Activated CD8-positive, alpha-beta T cell treated with anti-CD3 and anti-CD28 coated beads for 36 hours (primary cell): Measurements from ENCODE around the gene DNAJB7. TPM values are rescaled to one million over a fixed set of nuclear protein-coding genes. Genes with fewer than 3 reads are reported as not detected.

Experiments
- ATAC-seq: fragments of 200-7000 bp; cut with Tn5 transposase; one replicate; pipeline ENCODE4 v1.10.0; 2021; ENCODE audit warnings: mild to moderate bottlenecking, moderate library complexity
- CTCF ChIA-PET: fragments of 350-600 bp; sonication (Branson Sonifier 250); formaldehyde crosslinking; loops from one replicate; lab custom pipeline; 2021; ENCODE audit warnings: antibody characterized with exemption; lab: Charles Lee
- POLR2A ChIA-PET: fragments of 350-600 bp; sonication (Branson Sonifier 250); formaldehyde crosslinking; loops from one replicate; lab custom pipeline; 2021; ENCODE audit warnings: antibody characterized with exemption; lab: Charles Lee
- DNase-seq: peaks from one replicate; pipeline ENCODE4 v3.0.0-alpha.2; 2020
- H3K27ac Mint-ChIP-seq: one replicate; pipeline ENCODE4 v1.8.0; 2021; ENCODE audit warnings: mild to moderate bottlenecking, mixed read lengths
- H3K27me3 Mint-ChIP-seq: one replicate; pipeline ENCODE4 v1.8.0; 2021; ENCODE audit warnings: mixed read lengths
- H3K36me3 Mint-ChIP-seq: one replicate; pipeline ENCODE4 v1.8.0; 2021; ENCODE audit warnings: low read depth, mixed read lengths
- H3K4me1 Mint-ChIP-seq: one replicate; pipeline ENCODE4 v1.8.0; 2021; ENCODE audit warnings: low read depth, mixed read lengths
- H3K4me3 Mint-ChIP-seq: one replicate; pipeline ENCODE4 v1.8.0; 2021; ENCODE audit warnings: mild to moderate bottlenecking, moderate library complexity, mixed read lengths
- H3K9me3 Mint-ChIP-seq: one replicate; pipeline ENCODE4 v1.8.0; 2021; ENCODE audit warnings: mixed read lengths
- CTCF ChIP-seq: fragments of 200-600 bp; IDR thresholded peaks from one replicate; pipeline ENCODE4 v1.8.0; 2022; ENCODE audit warnings: antibody characterized with exemption, mild to moderate bottlenecking
- intact Hi-C: fragments of 100-400 bp; cut with micrococcal nuclease; formaldehyde crosslinking; loops from one replicate; pipeline ENCODE4 v1.10.0; 2022
- total RNA-seq, 2 experiments: library from RNA; stranded (reverse); gene quantifications; one replicate each; pipeline ENCODE4 v1.2.3, GENCODE V29; 2021

DNAJB7 gene
- total RNA-seq: not detected

DNA sequence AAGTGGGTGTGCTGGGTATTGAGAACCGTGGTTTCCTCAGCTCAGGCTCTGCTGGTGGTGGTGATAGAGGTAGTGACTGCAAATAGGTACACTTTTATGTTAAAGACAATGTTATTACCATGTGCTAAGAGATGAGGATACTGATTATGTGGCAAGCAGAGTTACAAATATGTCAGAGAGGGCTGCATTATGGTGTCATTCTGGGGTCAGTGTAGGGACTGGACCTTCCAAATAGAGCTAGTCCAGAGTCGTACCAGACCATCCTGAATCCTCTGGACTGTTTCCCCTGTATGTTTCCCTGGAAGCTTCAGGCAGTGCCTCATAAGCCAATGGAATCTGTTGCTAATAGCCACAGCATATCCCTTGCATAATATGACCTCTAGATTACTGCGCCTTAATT is at the start of gene DNAJB7:
DNAJB7 (minus strand) TSS at position 101 of the 400 bp plus-strand sequence. CDS start 119 bp downstream, outside the sequence.
- CTCF ChIA-PET: interaction anchor here (1.1 to 1.8 kb wide), 4 partner anchors 21 to 216 kb away, joined by 3 to 7 read pairs (median 4); no protein-coding TSS in a partner anchor
- Mint-ChIP-seq H3K4me1 (peaks cover 29% of the 10 kb centered on the region), H3K27ac (peak within 1 kb of the TSS; percentile 41), H3K9me3 (no peaks in the 10 kb centered on the region), H3K4me3 (no peak within 1 kb of the TSS), H3K27me3 (no peaks in the 10 kb centered on the region), H3K36me3 (peaks cover 14% of the 10 kb centered on the region)
- DNase-seq (no peak), ATAC-seq (no peak)
- TF ChIP-seq CTCF: no peak
- intact Hi-C loops: no loop called here
- POLR2A ChIA-PET: interaction anchor here (0.8 to 1.0 kb wide), 2 partner anchors 33 to 43 kb away, joined by 3 read pairs; partner anchors contain the start of gene SLC25A17

DNA sequence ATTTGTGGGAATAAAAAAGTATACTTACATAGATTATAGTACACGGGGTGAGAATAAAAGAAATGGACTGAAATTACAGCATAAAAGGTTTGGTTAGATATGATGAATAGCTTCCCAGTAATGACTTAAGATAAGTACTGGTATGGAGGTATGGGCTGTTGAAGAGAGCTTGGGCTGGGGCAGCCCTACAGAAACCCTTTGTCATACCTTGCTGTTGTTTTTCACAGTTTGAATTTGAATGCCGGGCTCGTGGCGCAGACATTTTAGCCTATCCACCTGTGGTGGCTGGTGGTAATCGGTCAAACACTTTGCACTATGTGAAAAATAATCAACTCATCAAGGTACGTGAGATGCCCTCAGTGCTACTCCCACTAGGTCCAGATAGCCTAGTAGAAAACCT is 47.0 kb upstream of the DNAJB7 start:
- DNase-seq: no peak

GRCh38 chr22:40904101-40904500 is 42.2 kb upstream of the DNAJB7 start:
- Mint-ChIP-seq H3K36me3 (peaks cover 5% of the 10 kb centered on the region), H3K4me3 (no peak overlapping the region), H3K27me3 (no peaks in the 10 kb centered on the region), H3K27ac (no peak overlapping the region), H3K9me3 (no peaks in the 10 kb centered on the region), H3K4me1 (peaks cover 4% of the 10 kb centered on the region)
- no peak for TF ChIP-seq CTCF
- POLR2A ChIA-PET: interaction anchor here (0.6 kb wide), 1 partner anchor 349 kb away, joined by 3 read pairs; no protein-coding TSS in a partner anchor
- DNase-seq: no peak
- intact Hi-C loops: no loop called here
- CTCF ChIA-PET: interaction anchor here (2.7 kb wide), 1 partner anchor 18 kb away, joined by 7 read pairs; no protein-coding TSS in a partner anchor
- no peak for ATAC-seq

More for the DNA sequence above, 47.0 kb upstream of the DNAJB7 start:
- no peak for ATAC-seq
- Mint-ChIP-seq H3K27me3 (no peaks in the 10 kb centered on the region), H3K36me3 (peaks cover 9% of the 10 kb centered on the region), H3K9me3 (no peaks in the 10 kb centered on the region), H3K4me3 (no peak overlapping the region), H3K27ac (no peak overlapping the region), H3K4me1 (no peaks in the 10 kb centered on the region)
- POLR2A ChIA-PET: no interaction called here
- CTCF ChIA-PET: interaction anchor here (1.1 to 4.1 kb wide), 5 partner anchors 10 to 329 kb away, joined by 3 to 29 read pairs (median 4); no protein-coding TSS in a partner anchor
- intact Hi-C loops: no loop called here
- no peak for TF ChIP-seq CTCF

GRCh38 chr22:40898850-40899357 is 37.0 kb upstream of the DNAJB7 start:
- no peaks in the 10 kb centered on the region for H3K9me3 Mint-ChIP-seq
- peak overlapping the region; percentile 80 for H3K27ac Mint-ChIP-seq
- peaks cover 10% of the 10 kb centered on the region for H3K4me1 Mint-ChIP-seq
- DNase-seq: peak; percentile 19
- ChIA-PET CTCF (interaction anchor here (0.6 to 2.2 kb wide), 38 partner anchors 8 to 462 kb away, joined by 3 to 19 read pairs (median 5); partner anchors contain the start of gene DNAJB7), POLR2A (interaction anchor here (0.9 to 1.8 kb wide), 4 partner anchors 15 to 216 kb away, joined by 3 to 6 read pairs (median 4); partner anchors contain the start of genes ST13 and XPNPEP3)
- H3K36me3 Mint-ChIP-seq: no peaks in the 10 kb centered on the region
- intact Hi-C loops: no loop called here
- no peaks in the 10 kb centered on the region for H3K27me3 Mint-ChIP-seq
- ATAC-seq: peak; percentile 91
- peak overlapping the region; percentile 43 for H3K4me3 Mint-ChIP-seq
- peak; percentile 75 for TF ChIP-seq CTCF

DNA sequence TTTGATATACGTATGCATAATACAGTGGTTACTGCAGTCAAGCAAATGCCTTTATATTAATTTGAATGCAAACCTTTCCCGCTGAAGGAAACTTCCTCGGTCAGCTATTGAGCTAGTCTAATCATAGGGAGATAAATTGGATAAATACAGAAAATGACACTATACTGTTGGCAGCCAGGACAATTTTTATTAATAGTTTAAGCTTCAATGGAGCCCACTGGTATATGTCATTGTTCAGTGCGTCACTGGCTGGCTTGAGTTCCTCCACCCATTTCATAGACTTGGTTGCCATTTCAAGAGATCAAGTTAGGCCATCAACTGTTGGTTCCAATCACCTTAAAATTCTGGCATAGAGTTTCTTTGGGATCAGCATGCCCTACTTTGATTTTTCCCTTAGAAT is 32.5 kb upstream of the DNAJB7 start:
- Mint-ChIP-seq H3K9me3 (no peaks in the 10 kb centered on the region), H3K36me3 (no peaks in the 10 kb centered on the region), H3K27ac (no peak overlapping the region), H3K4me3 (no peak overlapping the region), H3K4me1 (peaks cover 10% of the 10 kb centered on the region), H3K27me3 (no peaks in the 10 kb centered on the region)
- ChIA-PET POLR2A (interaction anchor here (0.9 kb wide), 1 partner anchor 150 kb away, joined by 3 read pairs; no protein-coding TSS in a partner anchor), CTCF (interaction anchor here (1.1 to 2.0 kb wide), 3 partner anchors 11 to 209 kb away, joined by 3 to 4 read pairs (median 3); no protein-coding TSS in a partner anchor)
- DNase-seq (no peak), ATAC-seq (no peak)
- no peak for TF ChIP-seq CTCF
- intact Hi-C loops: no loop called here
